Sigmoid colon (tissue), 7 donors: ENCODE data around the gene VPS35L. TPM values are rescaled to one million over a fixed set of nuclear protein-coding genes. Genes with fewer than 3 reads are reported as not detected.
"Not testable (repeated sequence)": the region's sequence is repeated elsewhere in the genome, so short reads cannot be mapped to it uniquely, and the experiment has no call there.

Experiments used
- DNase-seq: peaks from one replicate; pipeline ENCODE4 v3.0.0-alpha.2; 2019
- H3K27ac ChIP-seq, 4 donors: fragments of 200-600 bp; sonication (generic); one replicate each; pipeline ENCODE4 v1.5.1; 2016 to 2019; ENCODE audit warnings: mild to moderate bottlenecking in 1 of 4
- H3K27me3 ChIP-seq, 3 donors: fragments of 200-600 bp; sonication (generic); one replicate each; pipeline ENCODE4 v1.5.1; 2019; ENCODE audit warnings: mild to moderate bottlenecking in 1 of 3
- H3K36me3 ChIP-seq, 4 donors: fragments of 200-600 bp; sonication (generic); one replicate each; pipeline ENCODE4 v1.5.1; 2016 to 2019
- H3K4me1 ChIP-seq, 4 donors: fragments of 200-600 bp; sonication (generic); one replicate each; pipeline ENCODE4 v1.5.1; 2017 to 2019
- H3K4me3 ChIP-seq, 4 donors: fragments of 200-600 bp; sonication (generic); one replicate each; pipeline ENCODE4 v1.5.1; 2017 to 2019; ENCODE audit warnings: mild to moderate bottlenecking in 2 of 4, moderate library complexity in 1 of 4
- H3K9me3 ChIP-seq, 4 donors: fragments of 200-600 bp in 3 of 4; sonication (generic) in 3 of 4; one replicate each; pipeline versions ENCODE4 v1.5.1 to v1.6.1; 2013 to 2019
- EP300 ChIP-seq, 4 donors: sonication (generic); formaldehyde crosslinking; IDR thresholded peaks; one replicate each; pipeline ENCODE4 v1.6.1; 2017; ENCODE audit warnings: antibody characterized with exemption in 4 of 4
- POLR2A ChIP-seq, 2 donors: fragments of 450-650 bp; IDR thresholded peaks; one replicate each; pipeline ENCODE4 v1.6.1; 2016; ENCODE audit warnings: antibody characterized with exemption in 2 of 2, mild to moderate bottlenecking in 2 of 2, moderate library complexity in 2 of 2
- POLR2AphosphoS5 ChIP-seq, 4 donors: sonication (generic); formaldehyde crosslinking; IDR thresholded peaks; one replicate each; pipeline ENCODE4 v1.6.1; 2017; ENCODE audit warnings: antibody characterized with exemption in 4 of 4
- WGBS, 2 donors: extraction: QIAGEN DNeasy Blood & Tissue Kit; methylation state at CpG; one replicate each; pipeline ENCODE4 v1.1.7; 2013; 5-methylcytosine and 5-hydroxymethylcytosine counted together
- intact Hi-C: fragments of 100-400 bp; cut with DNase I; formaldehyde crosslinking; loops from one replicate; pipeline ENCODE4 v1.15.1; 2023
- polyA plus RNA-seq, 3 donors: library from polyadenylated mRNA; stranded (reverse); fragments of 200-250 nt; gene quantifications; one replicate each; pipeline ENCODE4 v1.2.3, GENCODE V29; 2013
- total RNA-seq, 4 donors: library from RNA; depleted of rRNA; stranded (reverse); fragments of >200 nt; gene quantifications; one replicate each; pipeline ENCODE4 v1.1.0, GENCODE V29; 2016
- TF ChIP-seq, protein P1 (sequence below), 4 experiments: fragments of 450-650 bp in 3 of 4; fragments of 200-600 bp in 1 of 4; IDR thresholded peaks; one replicate each; pipeline ENCODE4 v1.5.1; 2016 to 2019; ENCODE audit warnings: antibody characterized with exemption in 4 of 4, mild to moderate bottlenecking in 3 of 4, moderate library complexity in 2 of 4
- donor health status: healthy with polysubstance abuse.
- donor health status: Bipolar disorder and iron deficiency.
- donor health status: healthy.

VPS35L gene
- total and polyA plus RNA-seq, 7 donors, result 21.6 to 53.7 (median 41.8) TPM

- intact Hi-C loops, result loop anchor here (5.0 to 10.0 kb wide), 3 partner anchors 113 to 191 kb away; partner anchors contain the start of genes CCP110, GDE1 and VPS35L
- Histone ChIP-seq H3K27me3 (no peaks in the 10 kb centered on the region), H3K9me3 (no peaks in the 10 kb centered on the region), H3K4me3 (no peak overlapping the region), H3K36me3 (peaks cover 0 to 21% (median 9%) of the 10 kb centered on the region in 4 donors), H3K27ac (no peak overlapping the region), H3K4me1 (peaks cover 0 to 23% (median 21%) of the 10 kb centered on the region in 4 donors)
- peak; percentile 42 for DNase-seq
- WGBS, 2 donors, result 70 to 87% methylated on average over 5 of the region's 5 CpGs
- TF ChIP-seq POLR2A (IDR thresholded peaks at IDR 0.05) (no peak), EP300 (IDR thresholded peaks at IDR 0.05) (no peak), POLR2AphosphoS5 (IDR thresholded peaks at IDR 0.05) (no peak)
- TF ChIP-seq, protein P1, sequence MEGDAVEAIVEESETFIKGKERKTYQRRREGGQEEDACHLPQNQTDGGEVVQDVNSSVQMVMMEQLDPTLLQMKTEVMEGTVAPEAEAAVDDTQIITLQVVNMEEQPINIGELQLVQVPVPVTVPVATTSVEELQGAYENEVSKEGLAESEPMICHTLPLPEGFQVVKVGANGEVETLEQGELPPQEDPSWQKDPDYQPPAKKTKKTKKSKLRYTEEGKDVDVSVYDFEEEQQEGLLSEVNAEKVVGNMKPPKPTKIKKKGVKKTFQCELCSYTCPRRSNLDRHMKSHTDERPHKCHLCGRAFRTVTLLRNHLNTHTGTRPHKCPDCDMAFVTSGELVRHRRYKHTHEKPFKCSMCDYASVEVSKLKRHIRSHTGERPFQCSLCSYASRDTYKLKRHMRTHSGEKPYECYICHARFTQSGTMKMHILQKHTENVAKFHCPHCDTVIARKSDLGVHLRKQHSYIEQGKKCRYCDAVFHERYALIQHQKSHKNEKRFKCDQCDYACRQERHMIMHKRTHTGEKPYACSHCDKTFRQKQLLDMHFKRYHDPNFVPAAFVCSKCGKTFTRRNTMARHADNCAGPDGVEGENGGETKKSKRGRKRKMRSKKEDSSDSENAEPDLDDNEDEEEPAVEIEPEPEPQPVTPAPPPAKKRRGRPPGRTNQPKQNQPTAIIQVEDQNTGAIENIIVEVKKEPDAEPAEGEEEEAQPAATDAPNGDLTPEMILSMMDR (IDR thresholded peaks at IDR 0.05), result no peak
Observed at GRCh38 chr16:19715566-19715965, 160.1 kb downstream of the VPS35L start.

DNA sequence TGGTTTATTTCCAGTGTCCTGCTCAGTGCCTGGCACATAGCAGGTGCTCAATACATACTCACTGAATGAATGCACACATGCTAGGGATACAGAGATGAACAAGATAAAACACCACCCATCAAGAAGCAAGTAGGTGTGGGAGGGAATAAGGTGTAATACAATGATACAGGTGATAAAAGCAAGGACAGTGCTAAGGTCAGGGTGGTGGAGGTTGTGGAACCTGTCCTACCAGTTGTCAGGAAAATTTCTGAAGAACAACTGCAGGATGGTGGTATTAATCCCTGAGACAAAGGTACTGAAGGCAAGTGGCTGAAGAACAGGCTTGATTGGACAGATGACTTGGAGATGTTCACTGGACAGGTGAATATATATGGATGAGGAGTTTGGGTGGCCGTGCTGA, 160.7 kb downstream of the VPS35L start:
- TF ChIP-seq EP300 (IDR thresholded peaks at IDR 0.05), result no peak
- intact Hi-C loops, result loop anchor here (2.0 to 10.0 kb wide), 4 partner anchors 114 to 191 kb away; partner anchors contain the start of genes CCP110, GDE1 and VPS35L
- WGBS, 2 donors, result 17 to 90% methylated on average over 1 of the region's 1 CpG
- no peaks in the 10 kb centered on the region for H3K9me3 ChIP-seq
- DNase-seq, result no peak
- peaks cover 0 to 15% (median 9%) of the 10 kb centered on the region in 4 donors for H3K36me3 ChIP-seq
- H3K27me3 ChIP-seq, result no peaks in the 10 kb centered on the region
- H3K4me1 ChIP-seq, result peaks cover 0 to 23% (median 21%) of the 10 kb centered on the region in 4 donors
- no peak overlapping the region for H3K4me3 ChIP-seq
- no peak overlapping the region for H3K27ac ChIP-seq

DNA sequence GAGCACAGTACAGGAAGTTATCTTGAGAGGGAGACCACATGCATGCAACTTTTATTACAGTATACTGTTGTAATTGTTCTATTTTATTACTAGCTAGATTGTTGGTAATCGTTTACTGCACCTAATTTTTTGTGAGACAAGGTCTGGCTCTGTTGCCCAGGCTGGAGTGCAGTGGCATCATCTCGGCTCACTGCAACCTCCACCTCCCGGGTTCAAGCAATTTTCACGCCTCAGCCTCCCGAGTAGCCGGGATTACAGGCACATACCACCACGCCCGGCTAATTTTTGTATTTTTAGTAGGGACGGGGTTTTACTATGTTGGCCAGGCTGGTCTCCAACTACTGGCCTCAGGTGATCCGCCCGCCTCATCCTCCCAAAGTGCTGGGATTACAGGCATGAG, 161.2 kb downstream of the VPS35L start:
- H3K27ac ChIP-seq, result peak overlapping the region in 2 of 4 donors; percentile 70 to 88

DNA sequence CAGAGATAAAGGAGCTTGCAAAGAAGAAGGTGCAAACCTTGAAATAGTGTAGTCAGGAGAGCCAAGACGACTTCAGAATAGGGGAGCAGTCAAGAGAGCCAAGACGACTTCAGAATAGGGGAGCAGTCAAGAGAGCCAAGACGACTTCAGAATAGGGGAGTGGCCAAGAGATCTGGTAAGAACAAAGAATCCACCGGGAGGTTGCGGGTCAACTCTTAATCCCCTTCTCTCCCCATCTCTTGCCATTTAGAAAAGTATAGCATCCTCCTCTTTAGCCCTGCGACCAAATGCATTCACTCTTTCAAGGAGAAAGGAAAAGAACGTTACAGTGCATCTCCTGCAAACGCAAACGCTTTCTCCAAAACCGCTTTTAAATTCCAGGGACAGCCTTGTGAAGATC, 161.8 kb downstream of the VPS35L start:
- Histone ChIP-seq H3K27me3 (no peaks in the 10 kb centered on the region), H3K27ac (peak overlapping the region; percentile 70 to 88 (median 81)), H3K9me3 (no peaks in the 10 kb centered on the region), H3K36me3 (peaks cover 0 to 15% (median 9%) of the 10 kb centered on the region in 4 donors), H3K4me1 (peaks cover 0 to 23% (median 21%) of the 10 kb centered on the region in 4 donors), H3K4me3 (peak overlapping the region; percentile 80 to 98 (median 88))
- intact Hi-C loops, result loop anchor here (2.0 to 10.0 kb wide), 4 partner anchors 115 to 193 kb away; partner anchors contain the start of genes CCP110, GDE1 and VPS35L
- TF ChIP-seq EP300 (IDR thresholded peaks at IDR 0.05) (no peak), POLR2AphosphoS5 (IDR thresholded peaks at IDR 0.05) (no peak)
- TF ChIP-seq, protein P1 (IDR thresholded peaks at IDR 0.05), result no peak
- WGBS, 2 donors, result 0 to 1% methylated on average over 10 of the region's 10 CpGs
- DNase-seq, result peak; percentile 18

More for the DNA sequence above, 161.2 kb downstream of the VPS35L start:
- WGBS, 2 donors, result 9 to 57% methylated on average over 11 of the region's 11 CpGs
- H3K9me3 ChIP-seq, H3K27me3 ChIP-seq: not testable (repeated sequence)
- peak; percentile 39 for DNase-seq
- intact Hi-C loops, result loop anchor here (2.0 to 10.0 kb wide), 4 partner anchors 114 to 192 kb away; partner anchors contain the start of genes CCP110, GDE1 and VPS35L
- Histone ChIP-seq H3K4me3 (peak overlapping the region; percentile 80 to 98 (median 88)), H3K36me3 (peaks cover 0 to 15% (median 9%) of the 10 kb centered on the region in 4 donors), H3K4me1 (peaks cover 0 to 23% (median 21%) of the 10 kb centered on the region in 4 donors)

DNA sequence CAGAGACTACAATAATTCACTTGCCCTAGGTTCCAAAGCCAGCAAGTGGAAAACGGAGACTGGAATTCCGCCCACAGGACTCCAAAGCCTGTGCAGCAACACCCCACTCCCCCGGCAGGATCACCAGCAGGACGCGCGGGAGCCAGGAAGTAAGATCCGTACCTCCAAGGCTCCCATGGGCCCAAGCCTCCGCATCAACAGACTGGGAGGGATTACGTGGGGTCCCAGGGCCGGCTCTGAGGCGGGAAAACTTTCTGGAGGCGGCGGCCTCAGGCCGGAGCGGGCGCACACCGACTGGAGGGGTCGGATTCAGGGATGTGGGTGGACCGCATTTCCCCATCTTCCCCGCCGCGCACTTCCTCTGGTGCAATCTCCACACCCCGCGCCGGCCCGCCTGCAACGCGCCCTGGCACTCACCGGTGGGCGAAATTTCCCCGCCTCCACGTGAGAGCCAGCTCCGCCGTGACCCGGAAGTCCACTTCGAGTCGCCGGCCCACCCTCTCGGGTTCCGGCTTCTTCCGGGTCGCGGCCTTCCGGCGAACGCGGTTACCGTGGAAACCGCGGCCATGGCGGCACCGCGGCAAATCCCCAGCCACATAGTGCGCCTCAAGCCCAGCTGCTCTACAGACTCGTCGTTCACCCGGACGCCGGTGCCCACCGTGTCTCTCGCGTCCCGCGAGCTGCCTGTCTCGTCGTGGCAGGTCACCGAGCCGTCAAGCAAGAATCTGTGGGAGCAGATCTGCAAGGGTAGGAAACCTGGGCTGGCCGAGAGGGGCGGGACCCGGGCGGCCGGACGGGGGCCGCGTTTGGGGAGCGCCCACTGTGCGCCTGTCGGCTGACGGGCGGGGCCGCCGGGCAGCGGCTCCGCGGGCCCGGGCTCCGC, 162.5 kb downstream of the VPS35L start, which contains the start of the genes IQCK and KNOP1:
Gene IQCK (plus strand): TSS at position 531 of the 883 bp plus-strand sequence. CDS start 36 bp downstream, at position 567.
Gene KNOP1 (minus strand): TSS at position 487 of the 883 bp plus-strand sequence. CDS start 3,192 bp downstream, outside the sequence.
- TF ChIP-seq POLR2A (IDR thresholded peaks at IDR 0.05) (no peak), POLR2AphosphoS5 (IDR thresholded peaks at IDR 0.05) (peak; percentile 52 to 82 (median 76)), EP300 (IDR thresholded peaks at IDR 0.05) (peak in 1 of 4 donors; percentile 5)
- TF ChIP-seq, protein P1 (IDR thresholded peaks at IDR 0.05), result peak in 1 of 4 experiments; percentile 21
- Histone ChIP-seq H3K27ac (peak within 1 kb of the TSS; percentile 70 to 88 (median 81)), H3K36me3 (peaks cover 0 to 15% (median 9%) of the 10 kb centered on the region in 4 donors), H3K4me1 (peaks cover 0 to 23% (median 21%) of the 10 kb centered on the region in 4 donors), H3K27me3 (no peaks in the 10 kb centered on the region), H3K4me3 (peak within 1 kb of the TSS; percentile 80 to 98 (median 88)), H3K9me3 (no peaks in the 10 kb centered on the region)
- intact Hi-C loops, result loop anchor here (2.0 to 10.0 kb wide), 4 partner anchors 116 to 193 kb away; partner anchors contain the start of genes CCP110, GDE1 and VPS35L
- peak; percentile 96 for DNase-seq
- WGBS, 2 donors, result 1% methylated on average over 88 of the region's 88 CpGs
